H9 (cell line): Measurements from ENCODE around the gene TBC1D9B. TPM values are rescaled to one million over a fixed set of nuclear protein-coding genes. Genes with fewer than 3 reads are reported as not detected.

Experiments used
- DNase-seq: peaks from one replicate; pipeline ENCODE4 v3.0.0-alpha.2; 2017
- H2AFZ ChIP-seq: one replicate; pipeline ENCODE4 v1.6.1; 2013; ENCODE audit warnings: mild to moderate bottlenecking, low read length, control low read depth, moderate library complexity
- H2AK5ac ChIP-seq: 2 replicates; pipeline ENCODE4 v1.6.1; 2013; ENCODE audit warnings: low read length, control low read depth, mixed read lengths; ENCODE audit not compliant: insufficient read length
- H2BK120ac ChIP-seq: one replicate; pipeline ENCODE4 v1.6.1; 2013; ENCODE audit warnings: low read depth, mild to moderate bottlenecking, low read length, control low read depth, inconsistent platforms; ENCODE audit not compliant: poor library complexity, severe bottlenecking
- H2BK12ac ChIP-seq: 2 replicates; pipeline ENCODE4 v1.6.1; 2013; ENCODE audit warnings: low read length, control low read depth, mixed read lengths, low read depth; ENCODE audit not compliant: insufficient read length
- H2BK15ac ChIP-seq: 2 replicates; pipeline ENCODE4 v1.6.1; 2013; ENCODE audit warnings: low read depth, low read length, control low read depth
- H2BK20ac ChIP-seq: one replicate; pipeline ENCODE4 v1.6.1; 2013; ENCODE audit warnings: low read depth, mild to moderate bottlenecking, low read length, control low read depth, inconsistent platforms; ENCODE audit not compliant: poor library complexity, severe bottlenecking
- H2BK5ac ChIP-seq: 2 replicates; pipeline ENCODE4 v1.6.1; 2013; ENCODE audit warnings: low read length, control low read depth, mixed read lengths; ENCODE audit not compliant: insufficient read length
- H3K14ac ChIP-seq: 2 replicates; pipeline ENCODE4 v1.6.1; 2013; ENCODE audit warnings: low read length, control low read depth; ENCODE audit not compliant: insufficient read depth
- H3K18ac ChIP-seq: 2 replicates; pipeline ENCODE4 v1.6.1; 2013; ENCODE audit warnings: low read depth, mild to moderate bottlenecking, mixed read lengths, low read length, control low read depth; ENCODE audit not compliant: insufficient read length
- H3K23ac ChIP-seq: 2 replicates; pipeline ENCODE4 v1.6.1; 2013; ENCODE audit warnings: low read length, control low read depth, mixed read lengths, low read depth; ENCODE audit not compliant: insufficient read length
- H3K23me2 ChIP-seq: 2 replicates; pipeline ENCODE4 v1.6.1; 2013; ENCODE audit warnings: low read depth, mild to moderate bottlenecking, mixed read lengths, low read length, control low read depth; ENCODE audit not compliant: insufficient read length, poor library complexity, severe bottlenecking
- H3K27ac ChIP-seq: 2 replicates; pipeline ENCODE4 v1.5.1; 2013; ENCODE audit warnings: low read length, control low read depth, mixed read lengths, low read depth; ENCODE audit not compliant: insufficient read length
- H3K27me3 ChIP-seq: 2 replicates; pipeline ENCODE4 v1.6.1; 2013; ENCODE audit warnings: low read length, control low read depth, inconsistent platforms; ENCODE audit not compliant: insufficient read depth
- H3K4ac ChIP-seq: 2 replicates; pipeline ENCODE4 v1.6.1; 2013; ENCODE audit warnings: low read depth, mild to moderate bottlenecking, control low read depth, inconsistent platforms, low read length, moderate library complexity
- H3K4me1 ChIP-seq: 2 replicates; pipeline ENCODE4 v1.6.1; 2013; ENCODE audit warnings: low read length, control low read depth, inconsistent platforms; ENCODE audit not compliant: insufficient read depth
- H3K4me2 ChIP-seq: 2 replicates; pipeline ENCODE4 v1.6.1; 2013; ENCODE audit warnings: low read length, control low read depth, mixed read lengths; ENCODE audit not compliant: insufficient read length, insufficient read depth
- H3K56ac ChIP-seq: 2 replicates; pipeline ENCODE4 v1.6.1; 2013; ENCODE audit warnings: low read depth, mild to moderate bottlenecking, mixed read lengths, low read length, control low read depth; ENCODE audit not compliant: insufficient read length
- H3K79me1 ChIP-seq: 2 replicates; pipeline ENCODE4 v1.6.1; 2013; ENCODE audit warnings: low read depth, mild to moderate bottlenecking, moderate library complexity, low read length, control low read depth, inconsistent platforms; ENCODE audit not compliant: insufficient read depth, poor library complexity, severe bottlenecking
- H3K79me2 ChIP-seq: 2 replicates; pipeline ENCODE4 v1.6.1; 2013; ENCODE audit warnings: low read length, control low read depth, inconsistent platforms; ENCODE audit not compliant: insufficient read depth
- H3K9ac ChIP-seq: 2 replicates; pipeline ENCODE4 v1.6.1; 2013; ENCODE audit warnings: low read length, control low read depth, mixed read lengths; ENCODE audit not compliant: insufficient read length; ENCODE audit errors: extremely low read depth
- H3K9me3 ChIP-seq: one replicate; pipeline ENCODE4 v1.6.1; 2013; ENCODE audit warnings: low read depth, low read length, inconsistent platforms; ENCODE audit not compliant: control insufficient read depth
- H3T11ph ChIP-seq: one replicate; pipeline ENCODE4 v1.6.1; 2013; ENCODE audit warnings: mild to moderate bottlenecking, low read length, control low read depth, inconsistent platforms
- H4K20me1 ChIP-seq: one replicate; pipeline ENCODE4 v1.6.1; 2013; ENCODE audit not compliant: control insufficient read depth, insufficient read length, insufficient read depth
- H4K5ac ChIP-seq: 2 replicates; pipeline ENCODE4 v1.6.1; 2013; ENCODE audit warnings: low read depth, mild to moderate bottlenecking, mixed read lengths, low read length, control low read depth; ENCODE audit not compliant: insufficient read length
- H4K8ac ChIP-seq: replicated peaks from 2 replicates; pipeline ENCODE4 v1.6.1; 2013; ENCODE audit warnings: low read length, control low read depth, mixed read lengths, low read depth; ENCODE audit not compliant: insufficient read length
- H4K91ac ChIP-seq: 2 replicates; pipeline ENCODE4 v1.6.1; 2013; ENCODE audit warnings: low read depth, mild to moderate bottlenecking, moderate library complexity, mixed read lengths, low read length, control low read depth; ENCODE audit not compliant: insufficient read length
- H3K27ac Mint-ChIP-seq, 3 experiments: 2 replicates in 2 of 3; 3 replicates in 1 of 3; pipeline ENCODE4 v1.8.0; 2020 to 2021; ENCODE audit warnings: mixed read lengths in 3 of 3, mild to moderate bottlenecking in 1 of 3, moderate library complexity in 1 of 3
- H3K27me3 Mint-ChIP-seq: 2 replicates; pipeline ENCODE4 v1.8.0; 2021; ENCODE audit warnings: low read depth, mild to moderate bottlenecking, moderate library complexity, mixed read lengths
- H3K36me3 Mint-ChIP-seq, 3 experiments: 2 replicates in 2 of 3; 3 replicates in 1 of 3; pipeline ENCODE4 v1.8.0; 2020 to 2021; ENCODE audit warnings: low read depth in 3 of 3, mixed read lengths in 3 of 3; ENCODE audit not compliant: insufficient read depth in 1 of 3
- H3K4me1 Mint-ChIP-seq, 2 experiments: 2 replicates each; pipeline ENCODE4 v1.8.0; 2020; ENCODE audit warnings: mixed read lengths in 2 of 2
- H3K4me3 Mint-ChIP-seq, 2 experiments: 2 replicates in 1 of 2; 3 replicates in 1 of 2; pipeline ENCODE4 v1.8.0; 2020 to 2021; ENCODE audit warnings: mild to moderate bottlenecking in 2 of 2, mixed read lengths in 2 of 2, moderate library complexity in 1 of 2
- H3K9me3 Mint-ChIP-seq, 2 experiments: 2 replicates in 1 of 2; 3 replicates in 1 of 2; pipeline ENCODE4 v1.8.0; 2020; ENCODE audit warnings: mild to moderate bottlenecking in 2 of 2, mixed read lengths in 2 of 2, moderate library complexity in 1 of 2
- WGBS: extraction: QIAGEN DNeasy Blood & Tissue Kit; methylation state at CpG from one replicate; pipeline ENCODE4 v1.1.7; 2013; ENCODE audit warnings: missing lambda C conversion rate, low lambda C conversion rate, mixed read lengths; ENCODE audit not compliant: insufficient read length; ENCODE audit errors: extremely low coverage; 5-methylcytosine and 5-hydroxymethylcytosine counted together
- total RNA-seq: library from RNA; stranded (reverse); gene quantifications from 2 replicates; pipeline ENCODE4 v1.2.1, GENCODE V29; 2021
- TF ChIP-seq, protein P1 (sequence below): fragments of 200-600 bp; sonication (generic); conservative IDR thresholded peaks from 3 replicates; pipeline ENCODE4 v1.8.0; 2021; ENCODE audit warnings: antibody characterized with exemption, mild to moderate bottlenecking

TBC1D9B gene
- total RNA-seq, 1 experiment from 2014 or later, result 62.1 TPM

DNA sequence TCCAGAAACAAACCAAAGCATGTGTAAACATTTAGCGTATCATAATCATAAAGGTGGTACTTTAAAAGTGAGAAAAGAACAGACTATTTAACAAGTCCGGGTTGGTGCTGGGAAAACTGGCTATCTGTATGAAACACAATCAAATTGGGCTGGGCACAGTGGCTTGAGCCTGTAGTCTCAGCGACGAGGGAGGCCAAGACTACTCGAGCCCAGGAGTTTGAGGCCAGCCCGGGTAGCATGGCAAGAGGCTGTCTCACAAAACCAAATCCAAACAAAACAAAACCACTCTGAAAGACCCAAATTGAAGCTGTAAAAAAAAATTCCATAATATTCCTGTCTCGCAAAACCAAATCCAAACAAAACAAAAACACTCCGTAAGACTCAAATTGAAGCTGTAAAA lies 53.3 kb downstream of the TBC1D9B start:
- Histone ChIP-seq H3K23ac (no peak overlapping the region), H2BK12ac (no peak overlapping the region), H3K4me2 (no peak overlapping the region), H2BK20ac (no peak overlapping the region), H2BK120ac (no peak overlapping the region), H2BK5ac (no peak overlapping the region), H3K4me1 (no peaks in the 10 kb centered on the region), H2AK5ac (no peak overlapping the region), H3K23me2 (no peaks in the 10 kb centered on the region), H3T11ph (no peak overlapping the region), H3K27ac (no peak overlapping the region), H4K5ac (no peak overlapping the region), H3K79me1 (no peaks in the 10 kb centered on the region), H4K8ac (no peak overlapping the region), H3K27me3 (no peaks in the 10 kb centered on the region), H4K20me1 (no peaks in the 10 kb centered on the region), H3K18ac (no peak overlapping the region), H3K9me3 (no peaks in the 10 kb centered on the region), H3K14ac (no peak overlapping the region), H3K4ac (no peak overlapping the region), H3K79me2 (no peaks in the 10 kb centered on the region), H3K56ac (no peak overlapping the region), H2BK15ac (no peak overlapping the region), H3K9ac (no peak overlapping the region), H2AFZ (no peak overlapping the region), H4K91ac (no peak overlapping the region)
- H3K4me1 Mint-ChIP-seq, result peaks cover 3% of the 10 kb centered on the region in 2 experiments; a peak in 3 of 4 replicates
- no peaks in the 10 kb centered on the region for H3K9me3 Mint-ChIP-seq
- H3K27ac Mint-ChIP-seq, result 0 out of 7 replicates have a peak overlapping the region, but pooled peaks of 1 of the 3 experiments have one; percentile 20
- 100% methylated on average over 2 of the region's 8 CpGs for WGBS
- no peak for DNase-seq
- peaks cover 2% of the 10 kb centered on the region for H3K27me3 Mint-ChIP-seq
- peaks cover 17 to 29% (median 23%) of the 10 kb centered on the region in 3 experiments for H3K36me3 Mint-ChIP-seq
- TF ChIP-seq, protein P1, sequence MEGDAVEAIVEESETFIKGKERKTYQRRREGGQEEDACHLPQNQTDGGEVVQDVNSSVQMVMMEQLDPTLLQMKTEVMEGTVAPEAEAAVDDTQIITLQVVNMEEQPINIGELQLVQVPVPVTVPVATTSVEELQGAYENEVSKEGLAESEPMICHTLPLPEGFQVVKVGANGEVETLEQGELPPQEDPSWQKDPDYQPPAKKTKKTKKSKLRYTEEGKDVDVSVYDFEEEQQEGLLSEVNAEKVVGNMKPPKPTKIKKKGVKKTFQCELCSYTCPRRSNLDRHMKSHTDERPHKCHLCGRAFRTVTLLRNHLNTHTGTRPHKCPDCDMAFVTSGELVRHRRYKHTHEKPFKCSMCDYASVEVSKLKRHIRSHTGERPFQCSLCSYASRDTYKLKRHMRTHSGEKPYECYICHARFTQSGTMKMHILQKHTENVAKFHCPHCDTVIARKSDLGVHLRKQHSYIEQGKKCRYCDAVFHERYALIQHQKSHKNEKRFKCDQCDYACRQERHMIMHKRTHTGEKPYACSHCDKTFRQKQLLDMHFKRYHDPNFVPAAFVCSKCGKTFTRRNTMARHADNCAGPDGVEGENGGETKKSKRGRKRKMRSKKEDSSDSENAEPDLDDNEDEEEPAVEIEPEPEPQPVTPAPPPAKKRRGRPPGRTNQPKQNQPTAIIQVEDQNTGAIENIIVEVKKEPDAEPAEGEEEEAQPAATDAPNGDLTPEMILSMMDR, result no peak
- H3K4me3 Mint-ChIP-seq, result no peak overlapping the region
